Type B pancreatic cell (in vitro differentiated cells): Measurements from ENCODE around the gene SELENOK. TPM values are rescaled to one million over a fixed set of nuclear protein-coding genes. Genes with fewer than 3 reads are reported as not detected.

Experiments used
- DNase-seq: peaks from one replicate; pipeline ENCODE4 v3.0.0; 2021; ENCODE audit warnings: mixed read lengths; ENCODE audit not compliant: unreplicated experiment; ENCODE audit errors: extremely low spot score
- H3K27ac Mint-ChIP-seq: 2 replicates; pipeline ENCODE4 v1.8.0; 2021; ENCODE audit warnings: mild to moderate bottlenecking, mixed read lengths
- H3K27me3 Mint-ChIP-seq: 2 replicates; pipeline ENCODE4 v1.8.0; 2021; ENCODE audit warnings: mixed read lengths
- H3K36me3 Mint-ChIP-seq: 2 replicates; pipeline ENCODE4 v1.8.0; 2021; ENCODE audit warnings: mixed read lengths
- H3K4me1 Mint-ChIP-seq: one replicate; pipeline ENCODE4 v1.8.0; 2021; ENCODE audit warnings: mixed read lengths; ENCODE audit not compliant: unreplicated experiment
- H3K4me3 Mint-ChIP-seq: 2 replicates; pipeline ENCODE4 v1.8.0; 2021; ENCODE audit warnings: mild to moderate bottlenecking, mixed read lengths
- H3K9me3 Mint-ChIP-seq: 2 replicates; pipeline ENCODE4 v1.8.0; 2021; ENCODE audit warnings: mixed read lengths
- long read RNA-seq: library from polyadenylated mRNA; unstranded; transcript quantifications from one replicate; pipeline ENCODE4 v2.0.0, GENCODE V29; 2020
- total RNA-seq: library from RNA; stranded (reverse); gene quantifications from 2 replicates; pipeline ENCODE4 v1.2.1, GENCODE V29; 2021; ENCODE audit warnings: low replicate concordance
- TF ChIP-seq, protein P1 (sequence below): fragments of 200-600 bp; sonication (generic); conservative IDR thresholded peaks from 2 replicates; pipeline ENCODE4 v1.5.0; 2021; ENCODE audit warnings: antibody characterized with exemption, mild to moderate bottlenecking

SELENOK gene
- total RNA-seq, result 46.8 and 47.1 TPM in 2 replicates
- long read RNA-seq, transcript SELENOK-204 (5 exons, 1,633 nt), result major isoform, 63 of 75 reads
- long read RNA-seq, partial matches to known transcripts, result 1 of 75 reads
- long read RNA-seq, other reads (novel, unspliced or antisense), result 9 of 75 reads

DNA sequence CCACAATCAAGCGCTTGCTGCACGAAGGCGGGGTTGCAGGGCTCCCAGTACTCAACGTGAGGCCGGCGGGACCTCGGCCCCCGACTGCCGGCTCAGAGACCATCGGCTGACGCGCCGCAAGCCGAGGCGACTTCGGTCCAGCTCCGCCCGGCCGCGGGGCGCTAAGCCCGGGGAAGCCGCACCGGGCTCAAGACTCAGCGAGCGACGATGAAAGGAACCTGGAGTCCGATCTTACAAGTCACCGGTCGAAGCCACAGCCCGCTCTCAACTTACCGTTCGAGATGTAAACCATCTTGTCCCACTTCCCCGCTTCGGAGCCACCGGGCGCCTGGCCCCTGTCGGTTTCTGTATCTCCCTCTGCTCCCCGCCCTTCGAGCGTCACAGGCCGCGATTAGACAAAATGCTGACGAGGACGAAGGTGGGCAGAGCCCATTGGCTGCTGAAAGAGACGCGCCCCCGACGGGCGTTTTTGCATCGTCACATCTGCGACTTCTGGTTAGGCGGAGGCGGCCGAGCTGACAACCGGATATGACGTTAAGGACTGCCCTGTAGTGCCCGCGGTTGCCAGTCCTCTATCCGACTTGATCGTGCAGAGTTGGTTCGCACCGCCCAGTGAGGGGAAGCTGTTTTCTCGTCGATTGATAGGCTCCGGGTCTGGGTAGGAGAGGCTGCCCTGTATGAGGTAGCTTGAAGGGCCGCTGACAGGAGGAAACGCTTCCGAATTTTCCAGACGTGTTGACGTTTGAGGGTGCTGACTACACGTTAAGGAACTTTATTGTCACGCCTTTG, at the start of gene SELENOK:
TSS of gene SELENOK (minus strand) at position 363 of the 789 bp plus-strand sequence.
- peak; percentile 98 for DNase-seq
- Mint-ChIP-seq H3K4me1 (peaks cover 34% of the 10 kb centered on the region), H3K36me3 (peaks cover 13% of the 10 kb centered on the region), H3K27me3 (peaks cover 23% of the 10 kb centered on the region), H3K4me3 (peak within 1 kb of the TSS; percentile 98), H3K9me3 (peaks cover 6% of the 10 kb centered on the region), H3K27ac (peak within 1 kb of the TSS; percentile 99)
- TF ChIP-seq, protein P1, sequence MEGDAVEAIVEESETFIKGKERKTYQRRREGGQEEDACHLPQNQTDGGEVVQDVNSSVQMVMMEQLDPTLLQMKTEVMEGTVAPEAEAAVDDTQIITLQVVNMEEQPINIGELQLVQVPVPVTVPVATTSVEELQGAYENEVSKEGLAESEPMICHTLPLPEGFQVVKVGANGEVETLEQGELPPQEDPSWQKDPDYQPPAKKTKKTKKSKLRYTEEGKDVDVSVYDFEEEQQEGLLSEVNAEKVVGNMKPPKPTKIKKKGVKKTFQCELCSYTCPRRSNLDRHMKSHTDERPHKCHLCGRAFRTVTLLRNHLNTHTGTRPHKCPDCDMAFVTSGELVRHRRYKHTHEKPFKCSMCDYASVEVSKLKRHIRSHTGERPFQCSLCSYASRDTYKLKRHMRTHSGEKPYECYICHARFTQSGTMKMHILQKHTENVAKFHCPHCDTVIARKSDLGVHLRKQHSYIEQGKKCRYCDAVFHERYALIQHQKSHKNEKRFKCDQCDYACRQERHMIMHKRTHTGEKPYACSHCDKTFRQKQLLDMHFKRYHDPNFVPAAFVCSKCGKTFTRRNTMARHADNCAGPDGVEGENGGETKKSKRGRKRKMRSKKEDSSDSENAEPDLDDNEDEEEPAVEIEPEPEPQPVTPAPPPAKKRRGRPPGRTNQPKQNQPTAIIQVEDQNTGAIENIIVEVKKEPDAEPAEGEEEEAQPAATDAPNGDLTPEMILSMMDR, result no peak

DNA sequence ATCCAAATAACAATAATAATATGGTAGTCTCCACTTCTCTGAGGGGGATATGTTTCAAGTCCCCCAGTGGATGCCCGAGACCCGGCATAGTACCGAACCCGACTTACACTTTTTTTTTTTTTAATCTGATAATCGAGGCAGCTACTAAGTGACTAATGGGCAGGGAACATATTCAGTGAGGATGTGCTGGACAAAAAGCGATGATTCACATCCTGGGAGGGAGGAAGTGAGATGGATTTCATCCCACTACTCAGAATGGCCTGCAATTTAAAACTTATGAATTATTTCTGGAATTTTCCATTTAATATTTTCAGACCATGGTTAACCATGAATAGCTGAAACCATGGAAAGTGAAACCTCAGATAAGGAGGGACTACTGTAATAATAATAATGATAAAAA, 49.5 kb upstream of the SELENOK start:
- DNase-seq, result no peak
- Mint-ChIP-seq H3K36me3 (no peaks in the 10 kb centered on the region), H3K27me3 (peaks cover 21% of the 10 kb centered on the region), H3K4me1 (peaks cover 19% of the 10 kb centered on the region), H3K4me3 (no peak overlapping the region), H3K27ac (no peak overlapping the region), H3K9me3 (peaks cover 8% of the 10 kb centered on the region)
- TF ChIP-seq, protein P1, result no peak

DNA sequence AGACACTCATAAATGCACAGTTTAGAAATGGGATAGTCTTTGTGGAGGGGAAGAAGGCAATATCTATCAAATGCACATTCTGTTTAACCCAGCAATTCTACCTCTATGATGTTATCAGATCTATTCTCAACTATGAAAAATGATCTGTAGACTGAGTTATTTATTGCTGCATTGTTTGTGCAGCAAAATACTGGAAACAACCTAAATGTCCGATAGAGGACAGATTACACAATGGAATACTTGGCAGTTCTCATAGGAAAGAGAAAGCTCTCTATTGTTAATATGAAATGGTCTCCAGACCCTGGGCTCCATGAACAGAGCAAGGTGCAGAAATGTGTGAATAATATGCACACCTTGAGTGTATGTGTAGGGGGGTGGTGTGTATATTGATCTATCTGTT, 49.0 kb upstream of the SELENOK start:
- TF ChIP-seq, protein P1, result no peak
- Mint-ChIP-seq H3K27ac (no peak overlapping the region), H3K27me3 (peaks cover 21% of the 10 kb centered on the region), H3K4me1 (peaks cover 19% of the 10 kb centered on the region), H3K36me3 (no peaks in the 10 kb centered on the region), H3K9me3 (peaks cover 3% of the 10 kb centered on the region), H3K4me3 (no peak overlapping the region)
- no peak for DNase-seq

DNA sequence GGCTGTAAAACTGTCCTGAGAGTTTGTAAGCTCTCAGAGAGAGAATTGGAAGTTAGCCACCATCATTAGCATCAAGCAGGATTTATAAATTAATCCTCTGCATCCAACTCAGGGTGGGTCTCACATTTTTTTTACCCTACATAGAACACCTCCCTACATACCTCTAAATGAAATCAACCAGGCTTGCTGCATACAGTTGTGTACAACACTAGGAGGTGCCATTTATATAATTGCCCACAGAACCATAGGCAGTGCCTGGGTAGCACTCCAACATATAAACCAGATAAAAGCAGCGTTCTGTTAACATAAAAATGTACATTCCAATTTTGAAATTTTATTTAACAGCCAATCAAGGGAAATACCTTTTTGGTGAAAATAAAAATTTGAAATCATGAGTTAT, 48.2 kb upstream of the SELENOK start:
- H3K27me3 Mint-ChIP-seq, result peaks cover 21% of the 10 kb centered on the region
- H3K9me3 Mint-ChIP-seq, result no peaks in the 10 kb centered on the region
- H3K4me3 Mint-ChIP-seq, result no peak overlapping the region
- no peak for DNase-seq
- H3K4me1 Mint-ChIP-seq, result peaks cover 19% of the 10 kb centered on the region
- no peaks in the 10 kb centered on the region for H3K36me3 Mint-ChIP-seq
- TF ChIP-seq, protein P1, result peak; percentile 32
- H3K27ac Mint-ChIP-seq, result no peak overlapping the region

DNA sequence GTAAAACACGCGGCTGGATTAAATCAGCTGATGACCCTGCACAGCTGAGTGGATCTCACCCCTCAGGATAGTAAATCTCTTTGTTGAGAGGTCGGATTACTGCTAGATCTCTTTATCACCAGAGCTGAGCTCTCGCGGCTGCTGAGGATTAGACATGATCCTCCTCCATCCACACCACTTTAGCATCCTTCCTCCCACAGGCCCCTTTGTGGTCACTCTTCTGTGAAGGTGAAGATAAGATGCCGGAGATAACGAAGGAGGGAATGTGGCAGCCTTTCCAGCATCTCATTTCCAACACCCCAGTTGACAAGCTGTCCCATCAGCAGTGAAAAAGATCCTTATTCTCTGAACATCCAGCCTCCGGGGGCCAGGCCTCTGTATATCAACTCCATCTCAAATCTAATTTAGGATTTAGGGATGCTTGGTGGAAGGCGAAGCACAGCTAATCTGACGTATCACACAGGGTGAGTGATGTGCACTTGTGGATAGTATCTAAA, 47.5 kb upstream of the SELENOK start:
- no peaks in the 10 kb centered on the region for H3K9me3 Mint-ChIP-seq
- H3K27me3 Mint-ChIP-seq, result peaks cover 21% of the 10 kb centered on the region
- no peak overlapping the region for H3K27ac Mint-ChIP-seq
- no peak overlapping the region for H3K4me3 Mint-ChIP-seq
- no peaks in the 10 kb centered on the region for H3K36me3 Mint-ChIP-seq
- TF ChIP-seq, protein P1, result no peak
- peaks cover 19% of the 10 kb centered on the region for H3K4me1 Mint-ChIP-seq
- DNase-seq, result no peak
